Spleen (tissue), 11 donors: ENCODE results near the gene CNPY4. TPM values are rescaled to one million over a fixed set of nuclear protein-coding genes. Genes with fewer than 3 reads are reported as not detected.

Experiments used
- microRNA-seq, 3 donors: library from miRNA; unstranded; fragments of <30 nt; microRNA quantifications; one replicate each; pipeline versions ENCODE4 to v1.1.0, GENCODE V29; 2019 to 2020
- polyA plus RNA-seq, 3 donors: library from polyadenylated mRNA; stranded (reverse); fragments of 200-250 nt; gene quantifications; one replicate each; pipeline ENCODE4 v1.2.1, GENCODE V29; 2013
- small RNA-seq, 4 donors: library from RNA; depleted of rRNA; stranded (forward); fragments of <200 nt; gene quantifications; one replicate each; pipeline ENCODE3, GENCODE V24; 2016
- total RNA-seq, 7 donors: library from RNA; depleted of rRNA in 3 of 7; stranded (reverse); fragments of >200 nt in 3 of 7; fragmentation: NEBNext Ultra II Directional in 4 of 7; extraction: Animal tissue kit (Norgen Biotek cat#: 25700) in 4 of 7; gene quantifications; one replicate each; pipeline versions ENCODE4 v1.1.0 to v1.2.1, GENCODE V29; 2016 to 2021
- donor health status: healthy with polysubstance abuse.
- donor health status: DM: no; HTN: no; CAD: no; lungs with moderate emphysema.
- donor health status: DM: no; HTN: no; CAD: no.
- donor health status: Bipolar disorder and iron deficiency.
- donor health status: healthy.
- donor health status: DM: no; HTN: no; CAD: no.
- donor health status: DM: yes; HTN: yes; CAD: no.

Gene CNPY4
- total and polyA plus RNA-seq, 10 donors: 9.7 to 19.7 (median 13.8) TPM

Small RNAs within 50 kb of the gene (microRNA-seq; reads per million reads assigned to microRNA genes)
- gene MIR106B (1,787 to 4,141 (median 2,143) reads per million in 3 donors), gene MIR25 (490 to 708 (median 499) reads per million in 3 donors), gene MIR4658 (0.28 to 0.36 (median 0.35) reads per million in 3 donors), gene MIR93 (2,951 to 5,803 (median 3,862) reads per million in 3 donors)

Small RNAs within 50 kb of the gene (small RNA-seq; reads per million reads assigned to genes)
- 45.6 to 71.3 (median 61.7) reads per million in 4 donors for gene MIR106B
- 1,337 to 2,011 (median 1,753) reads per million in 4 donors for gene MIR25
- 81.4 to 113 (median 106) reads per million in 4 donors for gene MIR93

Other genes with a start within 250 kb of the CNPY4 start
- gene OR2AE1, start 242.6 kb upstream of the CNPY4 start, total RNA-seq: under 1 TPM in 1 of 7 donors, not detected in 6; 0.94 TPM
- not detected for gene OR2AE1, start 242.6 kb upstream of the CNPY4 start, polyA plus RNA-seq
- gene TRIM4, start 200.1 kb upstream of the CNPY4 start, total RNA-seq: 10 to 100 TPM; 34.7 to 58.5 (median 40.3) TPM
- gene TRIM4, start 200.1 kb upstream of the CNPY4 start, polyA plus RNA-seq: 10 to 100 TPM; 14.3 to 20.9 (median 14.7) TPM
- 1 to 10 TPM in 1 of 7 donors, under 1 TPM in 1, not detected in 5; 0.47 to 1.0 TPM for gene GJC3, start 190.0 kb upstream of the CNPY4 start, total RNA-seq
- under 1 TPM in 2 of 3 donors, not detected in 1; 0.29 to 0.53 TPM for gene GJC3, start 190.0 kb upstream of the CNPY4 start, polyA plus RNA-seq
- gene AZGP1, start 143.6 kb upstream of the CNPY4 start, total RNA-seq: under 1 TPM in 1 of 7 donors, not detected in 6; 0.79 TPM
- 1 to 10 TPM in 1 of 3 donors, under 1 TPM in 2; 0.13 to 2.3 (median 0.36) TPM for gene AZGP1, start 143.6 kb upstream of the CNPY4 start, polyA plus RNA-seq
- 10 to 100 TPM; 29.7 to 77.9 (median 65.7) TPM for gene ZKSCAN1, start 104.0 kb upstream of the CNPY4 start, total RNA-seq
- gene ZKSCAN1, start 104.0 kb upstream of the CNPY4 start, polyA plus RNA-seq: 10 to 100 TPM in 2 of 3 donors, 1 to 10 TPM in 1; 7.3 to 11.5 (median 10.6) TPM
- 10 to 100 TPM in 2 of 7 donors, 1 to 10 TPM in 5; 7.2 to 14.3 (median 9.2) TPM for gene ZSCAN21, start 69.9 kb upstream of the CNPY4 start, total RNA-seq
- 1 to 10 TPM; 3.7 to 6.1 (median 5.0) TPM for gene ZSCAN21, start 69.9 kb upstream of the CNPY4 start, polyA plus RNA-seq
- gene ZNF3, start 37.9 kb upstream of the CNPY4 start, total RNA-seq: 10 to 100 TPM; 25.7 to 34.0 (median 29.3) TPM
- gene ZNF3, start 37.9 kb upstream of the CNPY4 start, polyA plus RNA-seq: 10 to 100 TPM; 11.0 to 17.3 (median 14.8) TPM
- gene COPS6, start 30.7 kb upstream of the CNPY4 start, total RNA-seq: 10 to 100 TPM; 47.0 to 86.7 (median 64.7) TPM
- gene COPS6, start 30.7 kb upstream of the CNPY4 start, polyA plus RNA-seq: 10 to 100 TPM; 80.7 to 89.6 (median 83.5) TPM
- gene MCM7, start 18.2 kb upstream of the CNPY4 start, total RNA-seq: 10 to 100 TPM; 49.5 to 74.7 (median 64.8) TPM
- gene MCM7, start 18.2 kb upstream of the CNPY4 start, polyA plus RNA-seq: 10 to 100 TPM; 72.3 to 92.7 (median 75.8) TPM
- gene AP4M1, start 18.0 kb upstream of the CNPY4 start, total RNA-seq: 10 to 100 TPM in 5 of 7 donors, 1 to 10 TPM in 2; 9.2 to 18.0 (median 12.0) TPM
- 10 to 100 TPM in 2 of 3 donors, 1 to 10 TPM in 1; 8.7 to 10.1 (median 10.1) TPM for gene AP4M1, start 18.0 kb upstream of the CNPY4 start, polyA plus RNA-seq
- 10 to 100 TPM; 29.7 to 44.0 (median 36.5) TPM for gene TAF6, start 276 bp upstream of the CNPY4 start, total RNA-seq
- gene TAF6, start 276 bp upstream of the CNPY4 start, polyA plus RNA-seq: 10 to 100 TPM; 16.5 to 36.6 (median 21.3) TPM
- gene MBLAC1, start 7.3 kb downstream of the CNPY4 start, total RNA-seq: 1 to 10 TPM; 1.7 to 4.4 (median 2.0) TPM
- gene MBLAC1, start 7.3 kb downstream of the CNPY4 start, polyA plus RNA-seq: 1 to 10 TPM; 1.8 to 2.7 (median 2.4) TPM
- gene LAMTOR4, start 29.3 kb downstream of the CNPY4 start, total RNA-seq: 100 to 1,000 TPM; 152 to 328 (median 187) TPM
- 100 to 1,000 TPM; 470 to 709 (median 574) TPM for gene LAMTOR4, start 29.3 kb downstream of the CNPY4 start, polyA plus RNA-seq
- gene TRAPPC14, start 39.1 kb downstream of the CNPY4 start, total RNA-seq: 10 to 100 TPM; 33.0 to 68.7 (median 48.2) TPM
- gene TRAPPC14, start 39.1 kb downstream of the CNPY4 start, polyA plus RNA-seq: 10 to 100 TPM; 33.0 to 54.5 (median 51.4) TPM
- gene GAL3ST4, start 49.0 kb downstream of the CNPY4 start, total RNA-seq: 1 to 10 TPM; 1.3 to 6.2 (median 3.0) TPM
- 1 to 10 TPM; 1.0 to 2.8 (median 1.1) TPM for gene GAL3ST4, start 49.0 kb downstream of the CNPY4 start, polyA plus RNA-seq
- 1 to 10 TPM; 2.4 to 5.3 (median 4.5) TPM for gene GPC2, start 57.7 kb downstream of the CNPY4 start, total RNA-seq
- gene GPC2, start 57.7 kb downstream of the CNPY4 start, polyA plus RNA-seq: 1 to 10 TPM; 2.1 to 4.4 (median 4.2) TPM
- gene STAG3, start 58.3 kb downstream of the CNPY4 start, total RNA-seq: 10 to 100 TPM in 5 of 7 donors, 1 to 10 TPM in 2; 8.0 to 59.6 (median 31.4) TPM
- gene STAG3, start 58.3 kb downstream of the CNPY4 start, polyA plus RNA-seq: 100 to 1,000 TPM in 2 of 3 donors, 10 to 100 TPM in 1; 69.5 to 123 (median 104) TPM
- 10 to 100 TPM; 21.9 to 58.7 (median 33.9) TPM for gene PVRIG, start 100.3 kb downstream of the CNPY4 start, total RNA-seq
- 10 to 100 TPM; 20.3 to 41.2 (median 30.2) TPM for gene PVRIG, start 100.3 kb downstream of the CNPY4 start, polyA plus RNA-seq
- gene SPDYE3, start 188.1 kb downstream of the CNPY4 start, total RNA-seq: not detected
- gene SPDYE3, start 188.1 kb downstream of the CNPY4 start, polyA plus RNA-seq: under 1 TPM; 0.09 to 0.22 (median 0.15) TPM
- 100 to 1,000 TPM in 2 of 7 donors, 10 to 100 TPM in 5; 66.2 to 114 (median 70.5) TPM for gene PILRB, start 238.5 kb downstream of the CNPY4 start, total RNA-seq
- 10 to 100 TPM; 56.8 to 97.5 (median 95.0) TPM for gene PILRB, start 238.5 kb downstream of the CNPY4 start, polyA plus RNA-seq